22Rv1 (cell line): Measurements from ENCODE around the gene TOMM70.

ENCODE experiments used
- H3K27ac ChIP-seq: fragments of 450-650 bp; 2 replicates; pipeline ENCODE4 v1.5.1; 2017
- CTCF ChIP-seq: fragments of 450-650 bp; IDR thresholded peaks from 2 replicates; pipeline ENCODE4 v1.5.1; 2017; ENCODE audit warnings: mild to moderate bottlenecking
- ZFX ChIP-seq: fragments of 450-650 bp; IDR thresholded peaks from 2 replicates; pipeline ENCODE4 v1.6.1; 2017; ENCODE audit warnings: antibody characterized with exemption, borderline replicate concordance

TOMM70 gene

GRCh38 chr3:100423611-100424010 is 22.7 kb upstream of the TOMM70 start:
- no peak for TF ChIP-seq ZFX
- TF ChIP-seq CTCF = no peak

DNA sequence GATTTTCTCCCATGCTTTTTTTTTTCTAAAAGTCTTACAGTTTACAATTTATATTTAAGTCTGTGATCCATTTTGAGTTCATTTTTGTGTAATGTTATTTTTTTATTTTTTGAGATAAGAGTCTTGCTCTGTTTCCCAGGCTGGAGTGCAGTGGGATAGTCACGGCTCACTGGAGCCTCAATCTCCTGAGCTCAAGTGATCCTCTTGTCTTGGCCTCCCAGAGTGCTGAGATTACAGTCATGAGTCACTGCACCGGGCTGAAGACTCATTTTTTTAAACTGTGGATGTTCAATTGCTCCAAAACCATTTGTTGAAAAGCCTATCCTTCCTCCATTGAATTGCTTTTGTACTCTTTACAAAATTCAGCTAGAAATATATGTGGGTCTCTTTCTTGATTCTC is 20.0 kb upstream of the TOMM70 start:
- no peak overlapping the region for H3K27ac ChIP-seq
- no peak for TF ChIP-seq ZFX
- no peak for TF ChIP-seq CTCF

More at GRCh38 chr3:100423611-100424010, 22.7 kb upstream of the TOMM70 start:
- H3K27ac ChIP-seq = no peak overlapping the region

DNA sequence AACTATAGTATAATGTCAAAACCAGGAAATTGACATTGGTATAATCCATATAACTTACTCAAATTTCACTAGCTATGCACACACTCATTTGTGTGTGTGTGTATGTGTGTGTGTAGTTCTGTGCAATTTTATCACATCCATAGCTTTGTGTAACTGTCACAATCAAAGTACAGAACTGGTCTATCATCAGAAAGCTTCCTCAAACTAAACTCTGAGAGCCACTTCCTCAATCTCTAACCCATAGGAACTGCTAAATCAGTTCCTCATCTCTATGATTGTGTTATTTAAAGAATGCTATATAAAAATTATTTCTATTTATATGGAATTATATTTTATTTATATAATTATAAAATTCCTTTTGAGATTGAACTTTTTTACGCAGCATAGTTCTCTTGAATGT is 18.5 kb upstream of the TOMM70 start:
- no peak for TF ChIP-seq ZFX
- no peak for TF ChIP-seq CTCF
- H3K27ac ChIP-seq = no peak overlapping the region

- no peak for TF ChIP-seq ZFX
- no peak for TF ChIP-seq CTCF
- no peak overlapping the region for H3K27ac ChIP-seq
Observed at GRCh38 chr3:100416863-100417262, 16.0 kb upstream of the TOMM70 start.

- TF ChIP-seq CTCF = no peak
- no peak overlapping the region for H3K27ac ChIP-seq
Observed at GRCh38 chr3:100416176-100416575, 15.3 kb upstream of the TOMM70 start.

DNA sequence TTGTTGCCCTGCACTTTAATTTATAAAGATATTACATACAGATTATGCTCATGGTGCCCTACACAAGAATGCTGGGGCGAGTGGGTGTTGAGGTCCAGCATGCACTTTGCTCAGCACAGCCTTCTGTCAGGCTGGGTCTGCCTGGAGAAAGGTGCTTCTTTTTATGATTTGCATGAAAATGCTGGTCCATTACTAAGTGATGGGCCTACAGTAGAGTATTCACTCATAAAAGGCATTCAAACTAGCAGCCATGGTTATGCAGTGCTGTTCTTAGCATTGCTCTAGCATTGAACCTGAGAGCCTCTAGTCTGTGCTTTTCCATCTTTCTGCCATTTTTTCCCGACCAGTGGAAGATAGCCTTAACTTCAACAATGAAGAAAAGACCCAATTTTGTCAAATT is 12.7 kb upstream of the TOMM70 start:
- TF ChIP-seq CTCF = no peak
- no peak for TF ChIP-seq ZFX
- no peak overlapping the region for H3K27ac ChIP-seq

GRCh38 chr3:100412912-100413590 is 12.2 kb upstream of the TOMM70 start:
- no peak for TF ChIP-seq CTCF
- no peak for TF ChIP-seq ZFX
- H3K27ac ChIP-seq = no peak overlapping the region
